GM19193 (cell line): Measurements from ENCODE around the gene PRKAR2B.

Experiments
- POLR2A ChIP-seq: IDR thresholded peaks from 4 replicates; pipeline ENCODE4 v1.6.1; 2011; ENCODE audit not compliant: insufficient read depth, insufficient read length; ENCODE audit errors: extremely low read depth

The PRKAR2B gene

DNA sequence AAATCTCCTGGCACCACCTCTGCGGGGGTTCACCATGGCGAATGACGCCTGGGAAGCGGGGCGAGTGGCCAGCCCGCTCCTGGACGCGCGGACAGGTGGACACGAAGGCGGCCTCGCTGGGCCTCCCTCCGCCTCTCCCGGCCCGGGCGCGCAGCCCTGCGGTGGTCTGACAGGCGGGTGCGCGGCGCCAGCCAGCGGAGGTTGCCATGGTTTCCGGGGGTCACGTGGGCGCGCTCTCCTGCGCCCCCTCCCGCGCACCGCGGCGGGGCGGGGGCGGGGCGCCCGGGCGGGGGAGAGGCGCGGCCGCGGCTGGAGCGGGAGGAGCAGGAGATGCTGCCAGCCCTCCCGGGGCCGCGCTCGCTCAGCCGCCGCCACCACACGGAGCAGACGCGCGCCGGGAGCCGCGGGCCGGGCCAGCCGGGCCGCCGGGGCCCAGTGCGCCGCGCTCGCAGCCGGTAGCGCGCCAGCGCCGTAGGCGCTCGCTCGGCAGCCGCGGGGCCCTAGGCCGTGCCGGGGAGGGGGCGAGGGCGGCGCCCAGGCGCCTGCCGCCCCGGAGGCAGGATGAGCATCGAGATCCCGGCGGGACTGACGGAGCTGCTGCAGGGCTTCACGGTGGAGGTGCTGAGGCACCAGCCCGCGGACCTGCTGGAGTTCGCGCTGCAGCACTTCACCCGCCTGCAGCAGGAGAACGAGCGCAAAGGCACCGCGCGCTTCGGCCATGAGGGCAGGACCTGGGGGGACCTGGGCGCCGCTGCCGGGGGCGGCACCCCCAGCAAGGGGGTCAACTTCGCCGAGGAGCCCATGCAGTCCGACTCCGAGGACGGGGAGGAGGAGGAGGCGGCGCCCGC, at the start of gene PRKAR2B:
Gene PRKAR2B (plus strand): TSS at position 359 of the 848 bp plus-strand sequence. CDS start 203 bp downstream, at position 562.
- no peak for TF ChIP-seq POLR2A

DNA sequence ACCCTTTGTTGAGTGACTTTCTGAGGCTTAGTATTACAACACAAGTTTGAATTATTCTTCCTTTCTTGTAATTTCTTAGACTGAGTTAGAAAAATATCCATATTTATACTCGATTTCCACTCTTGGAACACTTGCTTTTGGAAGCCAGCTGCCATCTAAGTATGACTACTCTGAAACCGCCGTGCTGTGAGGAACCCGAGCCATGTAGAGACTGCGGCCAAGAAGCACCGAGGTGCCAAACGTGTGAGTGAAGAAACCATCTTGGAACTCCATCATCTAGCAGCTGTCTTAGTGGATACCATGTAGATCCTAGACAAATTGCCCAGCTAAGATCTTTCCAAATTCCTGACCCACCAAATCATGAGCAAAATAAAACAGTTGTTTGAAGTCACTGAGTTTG, 49.7 kb upstream of the PRKAR2B start:
- TF ChIP-seq POLR2A, result no peak

DNA sequence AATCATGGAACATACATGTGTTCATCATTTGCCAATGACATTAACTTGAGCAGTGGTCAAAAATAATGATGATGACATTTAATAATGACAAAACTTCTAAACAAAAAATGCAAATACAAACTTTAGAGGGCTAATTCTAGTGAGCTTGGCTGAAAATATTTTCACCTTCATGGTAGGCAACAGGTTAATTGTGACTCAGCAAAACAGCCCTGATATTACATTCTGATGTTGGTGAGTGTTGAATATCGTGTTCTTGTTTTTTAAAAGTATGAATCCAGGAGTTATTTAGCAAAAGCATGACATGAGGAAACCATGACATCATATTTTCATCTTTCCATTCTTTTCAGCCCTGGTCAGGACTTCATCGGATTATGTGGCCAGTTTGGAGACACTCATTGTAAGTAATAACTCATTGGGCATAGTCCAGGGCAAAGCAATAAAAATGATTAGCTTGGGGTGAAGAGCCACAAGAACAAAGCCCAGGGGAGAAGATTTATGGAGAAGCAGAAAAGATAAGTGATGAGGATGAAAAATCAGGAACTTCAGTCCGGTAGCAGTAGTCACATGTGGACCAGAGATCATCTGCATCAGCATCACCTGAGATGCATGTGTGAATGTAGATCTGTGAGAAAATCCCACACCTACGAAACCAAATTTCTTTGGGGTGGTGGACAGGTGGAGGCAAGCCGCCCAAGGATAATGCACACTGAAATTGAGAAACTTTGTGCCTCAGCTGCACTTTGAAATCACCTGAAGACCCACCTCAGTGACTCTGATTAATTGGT, 46.8 kb upstream of the PRKAR2B start:
- TF ChIP-seq POLR2A, result no peak

DNA sequence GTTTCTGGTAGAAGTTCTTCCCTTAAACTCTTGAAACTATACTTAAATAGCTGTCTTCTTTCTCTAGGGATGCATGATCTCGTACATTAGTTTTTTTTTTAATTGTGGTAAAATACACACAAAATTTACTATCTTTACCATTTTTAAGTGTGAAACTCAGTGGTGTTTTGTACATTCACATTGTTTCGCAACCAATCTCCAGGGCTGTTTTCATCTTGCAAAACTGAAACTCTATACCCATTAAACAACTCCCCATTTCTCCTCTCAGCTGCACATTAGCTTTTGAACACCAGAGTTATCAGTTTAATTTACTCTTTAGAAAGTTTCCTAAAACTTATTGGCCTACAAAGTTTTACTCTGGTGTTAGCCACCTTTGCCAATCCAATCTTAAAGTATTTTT, 45.5 kb upstream of the PRKAR2B start:
- TF ChIP-seq POLR2A, result no peak

DNA sequence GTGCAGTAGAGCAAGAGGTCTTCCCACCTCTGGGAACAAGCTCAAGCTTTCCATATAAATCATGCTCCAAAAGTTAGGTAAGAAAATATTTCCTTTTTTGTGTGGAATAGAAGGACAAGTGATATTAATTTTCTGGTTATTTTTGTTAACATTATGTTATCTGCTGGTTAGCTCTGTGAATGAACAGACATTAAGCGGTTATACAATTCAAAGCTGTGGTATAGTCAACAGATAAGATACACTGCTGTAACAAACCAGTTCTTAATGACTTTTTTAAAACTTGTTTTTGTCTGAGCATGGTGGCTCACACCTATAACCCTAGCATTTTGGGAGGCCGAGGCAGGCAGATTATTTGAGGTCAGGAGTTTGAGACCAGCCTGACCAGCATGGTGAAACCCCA, 43.0 kb upstream of the PRKAR2B start:
- TF ChIP-seq POLR2A, result no peak

DNA sequence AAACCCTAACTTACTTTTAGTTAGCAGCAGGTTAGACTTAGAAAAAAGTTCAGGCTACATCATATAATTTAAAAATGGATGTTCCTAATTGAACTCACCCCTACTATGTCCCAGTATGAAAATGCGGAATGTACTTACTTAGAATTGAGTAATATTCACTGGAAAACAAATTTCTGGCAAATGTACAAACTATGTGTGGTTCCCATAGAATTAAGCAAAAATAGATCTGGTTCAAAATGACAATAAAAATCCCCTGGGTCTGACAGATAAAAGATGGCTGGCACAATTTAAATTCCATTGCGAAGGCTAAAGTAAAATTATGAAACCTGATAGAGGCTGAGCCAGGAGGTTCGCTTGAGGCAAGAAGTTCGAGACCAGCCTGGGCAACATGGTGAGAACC, 42.4 kb upstream of the PRKAR2B start:
- TF ChIP-seq POLR2A, result no peak

DNA sequence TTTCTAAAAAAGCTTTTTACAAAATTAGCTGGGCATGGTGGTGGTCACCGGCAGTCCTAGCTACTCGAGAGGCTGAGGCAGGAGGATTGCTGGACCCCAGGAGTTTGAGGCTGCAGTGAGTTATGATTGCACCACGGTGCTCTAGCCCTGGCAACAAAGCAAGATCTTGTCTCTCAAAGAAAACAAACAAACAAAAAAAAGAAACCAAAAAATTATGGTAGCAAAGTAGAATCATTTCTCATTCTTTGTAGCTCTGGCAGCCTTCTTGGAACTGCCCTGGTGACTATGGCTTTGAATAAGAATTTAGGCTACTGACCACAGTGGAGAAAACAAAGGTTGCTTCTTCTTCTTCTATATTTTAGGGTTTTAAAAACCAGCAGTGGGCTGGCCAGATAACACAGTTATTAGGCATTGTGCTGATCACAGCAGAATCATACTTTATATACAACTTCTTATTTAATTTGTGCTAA, 41.9 kb upstream of the PRKAR2B start:
- no peak for TF ChIP-seq POLR2A

DNA sequence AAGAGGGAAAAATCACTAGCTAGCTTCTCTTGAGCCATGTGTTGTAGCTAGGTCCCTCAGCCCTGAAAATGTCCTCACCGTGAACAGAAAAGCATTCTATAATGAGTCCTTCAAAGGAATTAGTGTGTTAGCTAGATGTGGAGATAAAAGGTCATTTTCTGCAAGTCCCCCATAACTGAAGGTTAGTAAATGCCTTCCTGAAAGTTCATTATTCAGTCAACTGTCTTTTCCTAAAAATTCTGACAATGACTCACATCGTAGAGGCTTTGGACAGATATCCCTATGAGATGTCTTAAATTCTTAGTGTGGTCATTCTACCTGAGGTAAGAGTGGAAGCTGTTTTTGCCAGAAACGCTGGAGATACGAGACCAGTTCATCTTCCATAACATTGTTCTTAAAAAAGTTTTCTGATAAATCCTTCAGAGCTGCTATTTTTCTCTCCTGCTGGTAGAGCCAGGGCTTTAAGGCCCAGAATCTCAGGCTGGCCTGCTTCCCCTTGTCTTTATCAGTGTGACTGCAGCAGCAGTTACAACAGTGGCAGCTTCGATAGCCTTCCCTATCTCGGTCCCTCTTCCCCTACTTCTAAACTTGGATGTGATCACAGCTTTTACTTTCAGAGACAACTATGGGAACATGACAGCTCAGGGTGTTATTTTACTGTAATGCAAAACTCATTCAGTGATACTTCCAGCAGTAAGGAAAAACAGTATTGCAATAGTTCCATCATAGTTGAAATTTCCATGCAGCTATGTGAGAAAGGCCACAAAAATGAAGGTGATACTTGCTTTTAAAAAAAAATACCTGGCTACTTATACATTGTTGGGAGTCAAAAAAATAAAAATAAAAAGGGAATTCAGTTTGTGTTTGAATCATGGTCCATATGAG, 37.3 kb upstream of the PRKAR2B start:
- TF ChIP-seq POLR2A, result no peak

DNA sequence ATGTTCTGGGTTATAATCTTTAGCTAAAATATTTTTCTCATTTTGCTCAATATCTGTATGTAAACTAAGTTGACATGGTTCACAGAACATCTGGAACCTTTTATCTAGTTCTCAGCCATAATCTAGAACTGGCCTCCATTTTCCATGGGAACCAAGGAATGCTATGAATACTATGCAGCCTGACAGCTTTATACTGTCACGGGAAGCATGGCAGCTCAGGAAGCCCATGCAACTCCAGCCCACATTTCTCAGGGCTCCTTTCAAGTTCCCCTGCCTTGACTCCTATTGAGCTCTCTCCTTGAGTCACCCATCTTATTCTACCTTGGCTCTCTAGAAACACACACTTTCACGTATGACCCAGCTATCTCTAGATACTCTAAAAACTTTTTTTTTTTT, 36.6 kb upstream of the PRKAR2B start:
- no peak for TF ChIP-seq POLR2A

DNA sequence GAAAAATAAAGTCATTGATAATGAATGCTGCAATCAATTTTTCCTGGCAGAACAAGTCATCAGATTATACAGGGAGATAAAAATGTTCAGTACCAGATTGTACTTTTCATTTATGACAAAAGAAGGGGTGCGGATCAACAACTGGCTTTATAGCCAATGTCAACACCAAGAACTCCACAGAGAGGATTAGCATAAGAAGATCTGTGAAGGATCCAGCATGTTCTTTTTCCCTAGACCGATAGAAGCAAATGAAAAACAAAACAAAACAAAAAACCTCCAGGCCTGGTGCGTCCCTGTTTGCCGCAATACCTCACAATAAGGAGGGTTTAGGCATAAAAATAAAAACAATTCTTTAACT, 34.7 kb upstream of the PRKAR2B start:
- no peak for TF ChIP-seq POLR2A

DNA sequence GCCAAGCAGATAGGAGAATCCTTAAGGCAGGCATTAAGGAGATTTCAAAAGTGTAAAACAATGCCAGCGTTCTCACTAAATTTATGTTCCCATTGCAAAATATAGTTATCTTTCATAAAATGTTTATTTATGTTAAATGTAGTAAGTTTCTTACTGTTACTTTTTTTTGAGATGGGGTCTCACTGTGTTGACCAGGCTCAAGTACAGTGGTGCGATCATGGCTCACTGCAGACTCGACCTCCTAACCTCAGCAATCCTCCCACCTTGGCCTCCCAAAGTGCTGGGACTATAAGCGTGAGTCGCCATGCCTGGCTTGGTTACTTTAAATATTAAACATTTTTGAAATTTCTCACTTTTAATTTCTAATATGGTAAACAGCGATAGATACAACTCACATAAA, 31.8 kb upstream of the PRKAR2B start:
- TF ChIP-seq POLR2A, result no peak

DNA sequence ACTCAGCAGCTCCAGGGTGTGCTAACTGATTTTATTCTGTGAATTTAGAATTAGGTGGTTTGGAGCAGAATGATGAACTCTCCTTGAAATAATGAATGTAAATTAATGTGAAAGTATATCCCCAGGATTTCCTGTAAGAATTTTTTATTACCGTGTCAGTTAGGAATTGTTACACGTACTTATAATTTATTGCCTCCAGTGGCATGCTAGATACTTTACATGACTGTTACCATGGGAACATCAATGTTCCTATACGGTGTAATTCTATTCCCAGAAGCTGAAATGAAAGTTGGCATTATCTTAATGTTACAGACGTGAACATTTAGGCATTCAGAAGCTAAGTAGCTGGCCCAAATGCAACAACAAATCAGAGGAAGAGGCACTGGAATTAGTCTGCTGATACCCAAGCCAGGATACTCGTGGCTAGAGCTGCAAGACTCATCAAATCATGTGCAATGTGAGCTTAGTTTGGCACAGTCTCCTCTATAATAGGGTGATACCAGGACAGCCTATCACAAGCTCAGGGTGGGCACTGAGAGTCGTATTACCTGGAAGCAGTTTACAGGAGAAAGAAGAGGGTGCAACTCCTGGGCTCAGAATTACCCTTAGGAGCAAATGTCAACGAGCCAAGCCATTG, 30.0 kb upstream of the PRKAR2B start:
- no peak for TF ChIP-seq POLR2A

DNA sequence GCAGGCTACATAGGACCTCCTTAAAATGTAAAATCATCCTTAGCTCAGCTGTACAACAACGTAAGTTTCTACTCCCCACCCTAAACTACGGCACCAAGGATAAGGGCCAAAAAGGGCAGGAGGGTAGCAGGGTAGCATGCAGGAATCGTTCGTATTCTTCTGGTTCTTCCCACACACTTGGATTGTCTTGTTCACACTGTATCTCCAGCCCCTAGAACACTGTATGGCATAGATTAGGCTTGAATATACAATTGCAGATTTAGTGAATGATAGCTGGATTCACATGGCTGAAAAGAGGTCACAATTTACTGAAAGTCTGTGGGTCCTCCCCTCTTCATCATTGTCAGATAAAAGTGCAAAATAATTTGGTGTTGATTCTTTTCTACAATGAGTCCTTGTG, 28.2 kb upstream of the PRKAR2B start:
- no peak for TF ChIP-seq POLR2A

DNA sequence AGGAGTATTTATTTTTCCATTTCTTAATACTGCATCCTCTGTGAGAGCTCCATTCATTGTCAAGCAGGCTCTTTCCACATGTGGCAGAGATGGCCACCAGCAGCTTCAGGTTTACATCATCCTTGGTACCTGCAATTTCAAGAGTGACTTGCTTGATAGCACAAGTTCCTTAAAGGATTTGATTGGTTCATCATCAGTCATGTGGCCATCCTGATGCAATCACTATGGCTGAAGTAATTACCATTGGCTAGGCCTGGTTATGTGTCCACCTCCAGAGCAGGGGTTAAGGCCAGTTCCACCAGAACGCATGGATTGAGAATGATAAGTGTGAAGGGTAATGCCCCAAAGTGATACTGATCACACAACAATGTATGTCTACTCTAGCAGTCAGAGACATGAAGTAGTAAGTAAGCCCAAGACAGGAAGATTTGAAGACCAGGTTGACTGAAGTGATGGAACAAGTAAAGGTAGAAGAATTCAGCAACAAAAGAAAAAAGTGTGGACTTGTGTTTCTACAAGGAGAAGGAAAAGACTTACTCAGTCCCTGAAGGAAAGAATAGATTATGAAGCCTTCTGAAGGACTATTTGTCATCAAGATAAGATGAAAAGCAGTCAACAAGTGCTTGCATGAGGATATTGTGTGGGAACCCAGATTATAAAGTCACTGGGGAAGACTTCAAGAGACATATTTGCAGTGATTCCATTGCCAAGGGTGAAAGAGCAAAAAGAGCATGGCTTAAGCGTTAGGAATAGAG, 26.4 kb upstream of the PRKAR2B start:
- TF ChIP-seq POLR2A, result no peak
